Measurements from ENCODE around the gene UIMC1.
"Not testable (repeated sequence)": the region's sequence is repeated elsewhere in the genome, so short reads cannot be mapped to it uniquely, and the experiment has no call there.

The UIMC1 gene

GRCh38 chr5:177006265-177006972, at the start of gene UIMC1:
TSS of gene UIMC1 (minus strand) at chr5:177006779. CDS start at chr5:176982615, 24,164 bp downstream.
- peak; percentile 95 for DNase-seq

- DNase-seq, result no peak
Measured at GRCh38 chr5:177049285-177049684, 42.7 kb upstream of the UIMC1 start.

- DNase-seq, result not testable (repeated sequence)
Measured at GRCh38 chr5:177048531-177048930, 42.0 kb upstream of the UIMC1 start.

GRCh38 chr5:177045631-177046030, 39.1 kb upstream of the UIMC1 start:
- no peak for DNase-seq

- no peak for DNase-seq
Measured at GRCh38 chr5:177044641-177045040, 38.1 kb upstream of the UIMC1 start.

- DNase-seq, result no peak
Measured at GRCh38 chr5:177043958-177044357, 37.4 kb upstream of the UIMC1 start.

GRCh38 chr5:177043114-177043513, 36.5 kb upstream of the UIMC1 start:
- DNase-seq, result no peak

- DNase-seq, result no peak
Measured at GRCh38 chr5:177041936-177042335, 35.4 kb upstream of the UIMC1 start.

GRCh38 chr5:177040814-177041420, 34.3 kb upstream of the UIMC1 start:
- DNase-seq, result peak; percentile 61

- DNase-seq, result no peak
Measured at GRCh38 chr5:177036921-177037320, 30.3 kb upstream of the UIMC1 start.

GRCh38 chr5:177036443-177036842, 29.9 kb upstream of the UIMC1 start:
- DNase-seq, result no peak

GRCh38 chr5:177035976-177036375, 29.4 kb upstream of the UIMC1 start:
- DNase-seq, result no peak

GRCh38 chr5:177029498-177029897, 22.9 kb upstream of the UIMC1 start:
- no peak for DNase-seq

GRCh38 chr5:177027665-177028064, 21.1 kb upstream of the UIMC1 start:
- DNase-seq, result no peak

GRCh38 chr5:177025101-177025601, 18.6 kb upstream of the UIMC1 start:
- no peak for DNase-seq

- DNase-seq, result no peak
Measured at GRCh38 chr5:177024559-177024958, 18.0 kb upstream of the UIMC1 start.

- DNase-seq, result peak; percentile 29
Measured at GRCh38 chr5:177023303-177023664, 16.7 kb upstream of the UIMC1 start.

GRCh38 chr5:177022386-177023302, 16.1 kb upstream of the UIMC1 start, which contains the start of gene ZNF346:
TSS of gene ZNF346 (plus strand) at chr5:177022696. CDS start at chr5:177022739, 43 bp downstream.
- peak; percentile 96 for DNase-seq

- no peak for DNase-seq
Measured at GRCh38 chr5:177020033-177020432, 13.5 kb upstream of the UIMC1 start.

- DNase-seq, result no peak
Measured at GRCh38 chr5:177018341-177018740, 11.8 kb upstream of the UIMC1 start.

GRCh38 chr5:177015156-177015555, 8.6 kb upstream of the UIMC1 start:
- DNase-seq, result no peak

GRCh38 chr5:177010153-177010552, 3.6 kb upstream of the UIMC1 start:
- no peak for DNase-seq

GRCh38 chr5:177008716-177009115, 2.1 kb upstream of the UIMC1 start:
- no peak for DNase-seq
